ENCODE results near the gene CORO2A.
"Not testable (repeated sequence)": the region's sequence is repeated elsewhere in the genome, so short reads cannot be mapped to it uniquely, and the experiment has no call there.

CORO2A gene

DNA sequence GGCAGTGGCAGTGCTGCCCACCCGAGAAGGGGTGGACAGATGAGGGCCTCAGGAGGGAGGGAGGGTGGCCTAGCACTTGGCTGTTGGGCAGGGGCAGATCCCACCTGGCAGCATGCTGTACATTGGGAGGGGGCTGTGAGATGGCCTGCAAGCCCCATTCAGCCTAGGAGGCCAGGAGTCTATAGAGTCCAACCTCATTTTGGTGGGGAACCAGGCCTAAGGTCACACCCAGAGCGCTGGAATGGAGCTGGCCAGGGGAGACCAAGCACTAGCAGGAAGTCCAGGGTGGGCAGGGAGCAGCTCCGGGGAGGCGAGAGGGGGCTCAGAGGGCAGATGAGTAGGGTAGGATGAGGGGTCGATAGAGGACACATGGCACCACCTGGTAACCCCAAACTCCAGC is 96.3 kb downstream of the CORO2A start:
- Histone ChIP-seq H3K27ac (ENCODE audit: low read depth, low read length) (no peak overlapping the region), H3K27me3 (ENCODE audit: control insufficient read depth, insufficient read depth, low read length) (no peaks in the 10 kb centered on the region), H3K9me3 (ENCODE audit: control insufficient read depth, insufficient read depth, low read length) (no peaks in the 10 kb centered on the region), H3K9ac (ENCODE audit: low read depth, low read length) (no peak overlapping the region), H3K36me3 (ENCODE audit: control insufficient read depth, insufficient read depth, low read length) (peaks cover 27% of the 10 kb centered on the region), H3K4me1 (ENCODE audit: control insufficient read depth, insufficient read depth, low read length) (peaks cover 19% of the 10 kb centered on the region), H3K4me3 (ENCODE audit: low read depth, low read length) (no peak overlapping the region)

DNA sequence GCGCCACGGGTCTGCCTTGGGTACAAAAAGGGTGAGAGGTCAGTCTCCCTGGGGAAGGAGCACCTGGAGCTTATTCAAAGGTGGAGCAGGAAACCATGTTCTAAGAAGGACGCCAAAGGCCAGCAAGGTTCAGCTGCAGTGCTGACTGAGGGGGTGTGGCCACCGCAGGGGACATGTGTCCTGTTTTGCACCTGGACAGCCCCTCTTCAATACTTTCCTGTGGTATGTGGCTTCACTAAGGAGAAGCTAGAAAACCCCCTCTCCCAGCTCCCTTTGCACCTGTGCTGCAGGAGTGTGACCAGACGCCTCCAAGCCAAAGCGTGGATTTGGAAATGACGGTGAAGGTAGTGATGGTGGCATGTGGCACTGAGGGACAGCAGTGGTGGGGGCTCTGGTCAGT is 97.0 kb downstream of the CORO2A start:
- Histone ChIP-seq H3K9ac (ENCODE audit: low read depth, low read length) (no peak overlapping the region), H3K27ac (ENCODE audit: low read depth, low read length) (no peak overlapping the region), H3K4me3 (ENCODE audit: low read depth, low read length) (no peak overlapping the region), H3K9me3 (ENCODE audit: control insufficient read depth, insufficient read depth, low read length) (no peaks in the 10 kb centered on the region), H3K27me3 (ENCODE audit: control insufficient read depth, insufficient read depth, low read length) (no peaks in the 10 kb centered on the region), H3K36me3 (ENCODE audit: control insufficient read depth, insufficient read depth, low read length) (peaks cover 27% of the 10 kb centered on the region), H3K4me1 (ENCODE audit: control insufficient read depth, insufficient read depth, low read length) (peaks cover 22% of the 10 kb centered on the region)

- Histone ChIP-seq H3K36me3 (ENCODE audit: control insufficient read depth, insufficient read depth, low read length) (peaks cover 26% of the 10 kb centered on the region), H3K9me3 (ENCODE audit: control insufficient read depth, insufficient read depth, low read length) (no peaks in the 10 kb centered on the region), H3K4me1 (ENCODE audit: control insufficient read depth, insufficient read depth, low read length) (peaks cover 27% of the 10 kb centered on the region), H3K4me3 (ENCODE audit: low read depth, low read length) (no peak overlapping the region), H3K27me3 (ENCODE audit: control insufficient read depth, insufficient read depth, low read length) (no peaks in the 10 kb centered on the region), H3K9ac (ENCODE audit: low read depth, low read length) (no peak overlapping the region), H3K27ac (ENCODE audit: low read depth, low read length) (no peak overlapping the region)
These were observed 97.6 kb downstream of the CORO2A start for GRCh38 chr9:98094851-98095250.

DNA sequence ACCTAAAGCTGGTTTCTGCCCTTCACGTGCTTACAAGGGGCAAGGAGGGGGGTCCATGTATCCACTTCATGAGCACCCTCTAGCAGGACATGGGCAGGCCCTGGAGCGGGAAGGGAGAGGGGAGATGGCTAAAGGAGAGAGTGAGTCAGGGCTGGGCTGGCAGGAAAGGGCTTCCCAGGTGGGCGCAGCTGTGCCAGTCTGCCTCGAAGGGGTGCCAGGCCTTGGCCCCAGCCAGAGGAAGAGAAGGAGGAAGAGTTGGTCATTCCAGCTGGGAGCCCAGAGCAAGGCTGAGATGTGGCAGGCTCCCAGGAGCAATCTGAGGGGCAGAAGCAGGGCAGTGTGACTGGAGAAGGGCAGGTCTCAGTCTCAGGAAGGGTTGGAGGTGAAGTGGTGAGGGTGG is 98.1 kb downstream of the CORO2A start:
- Histone ChIP-seq H3K4me3 (ENCODE audit: low read depth, low read length) (no peak overlapping the region), H3K4me1 (ENCODE audit: control insufficient read depth, insufficient read depth, low read length) (peaks cover 32% of the 10 kb centered on the region), H3K27me3 (ENCODE audit: control insufficient read depth, insufficient read depth, low read length) (no peaks in the 10 kb centered on the region), H3K36me3 (ENCODE audit: control insufficient read depth, insufficient read depth, low read length) (peaks cover 21% of the 10 kb centered on the region), H3K9me3 (ENCODE audit: control insufficient read depth, insufficient read depth, low read length) (no peaks in the 10 kb centered on the region), H3K9ac (ENCODE audit: low read depth, low read length) (no peak overlapping the region), H3K27ac (ENCODE audit: low read depth, low read length) (no peak overlapping the region)

- Histone ChIP-seq H3K36me3 (ENCODE audit: control insufficient read depth, insufficient read depth, low read length) (peaks cover 14% of the 10 kb centered on the region), H3K27ac (ENCODE audit: low read depth, low read length) (no peak overlapping the region), H3K4me1 (ENCODE audit: control insufficient read depth, insufficient read depth, low read length) (peaks cover 33% of the 10 kb centered on the region), H3K27me3 (ENCODE audit: control insufficient read depth, insufficient read depth, low read length) (no peaks in the 10 kb centered on the region), H3K9ac (ENCODE audit: low read depth, low read length) (no peak overlapping the region), H3K4me3 (ENCODE audit: low read depth, low read length) (no peak overlapping the region), H3K9me3 (ENCODE audit: control insufficient read depth, insufficient read depth, low read length) (no peaks in the 10 kb centered on the region)
These were observed 99.9 kb downstream of the CORO2A start for GRCh38 chr9:98092613-98092931.

- Histone ChIP-seq H3K36me3 (ENCODE audit: control insufficient read depth, insufficient read depth, low read length) (peaks cover 8% of the 10 kb centered on the region; the same call in 1 of the 2 replicates), H3K4me3 (ENCODE audit: low read depth, low read length) (no peak overlapping the region; the same call in 1 of the 2 replicates), H3K9ac (ENCODE audit: low read depth, low read length) (no peak overlapping the region), H3K27ac (ENCODE audit: low read depth, low read length) (peak overlapping the region; percentile 26), H3K27me3 (ENCODE audit: control insufficient read depth, insufficient read depth, low read length) (no peaks in the 10 kb centered on the region), H3K4me1 (ENCODE audit: control insufficient read depth, insufficient read depth, low read length) (peaks cover 38% of the 10 kb centered on the region), H3K9me3 (ENCODE audit: control insufficient read depth, insufficient read depth, low read length) (no peaks in the 10 kb centered on the region)
These were observed 100.5 kb downstream of the CORO2A start for GRCh38 chr9:98091735-98092612.

GRCh38 chr9:98090674-98091073 is 101.8 kb downstream of the CORO2A start:
- Histone ChIP-seq H3K27ac (ENCODE audit: low read depth, low read length) (peak overlapping the region; percentile 37), H3K4me3 (ENCODE audit: low read depth, low read length) (peak overlapping the region; percentile 44), H3K4me1 (ENCODE audit: control insufficient read depth, insufficient read depth, low read length) (peaks cover 51% of the 10 kb centered on the region)
- not testable (repeated sequence) for H3K9me3 ChIP-seq (ENCODE audit: control insufficient read depth, insufficient read depth, low read length); H3K27me3 ChIP-seq (ENCODE audit: control insufficient read depth, insufficient read depth, low read length); H3K9ac ChIP-seq (ENCODE audit: low read depth, low read length); H3K36me3 ChIP-seq (ENCODE audit: control insufficient read depth, insufficient read depth, low read length)

GRCh38 chr9:98087420-98088354 is 104.8 kb downstream of the CORO2A start:
- H3K4me3 ChIP-seq (ENCODE audit: low read depth, low read length): peak overlapping the region; percentile 41; the same call in 1 of the 2 replicates

GRCh38 chr9:98086461-98086860 is 106.0 kb downstream of the CORO2A start:
- no peaks in the 10 kb centered on the region for H3K27me3 ChIP-seq (ENCODE audit: control insufficient read depth, insufficient read depth, low read length)
- H3K4me3 ChIP-seq (ENCODE audit: low read depth, low read length): no peak overlapping the region
- H3K9me3 ChIP-seq (ENCODE audit: control insufficient read depth, insufficient read depth, low read length): no peaks in the 10 kb centered on the region
- H3K9ac ChIP-seq (ENCODE audit: low read depth, low read length): no peak overlapping the region
- peaks cover 37% of the 10 kb centered on the region for H3K4me1 ChIP-seq (ENCODE audit: control insufficient read depth, insufficient read depth, low read length)
- peak overlapping the region; percentile 36 for H3K27ac ChIP-seq (ENCODE audit: low read depth, low read length)
- H3K36me3 ChIP-seq (ENCODE audit: control insufficient read depth, insufficient read depth, low read length): peaks cover 28% of the 10 kb centered on the region

More at GRCh38 chr9:98087420-98088354, 104.8 kb downstream of the CORO2A start:
- Histone ChIP-seq H3K4me1 (ENCODE audit: control insufficient read depth, insufficient read depth, low read length) (peaks cover 49% of the 10 kb centered on the region), H3K27me3 (ENCODE audit: control insufficient read depth, insufficient read depth, low read length) (no peaks in the 10 kb centered on the region), H3K27ac (ENCODE audit: low read depth, low read length) (no peak overlapping the region), H3K9me3 (ENCODE audit: control insufficient read depth, insufficient read depth, low read length) (no peaks in the 10 kb centered on the region), H3K36me3 (ENCODE audit: control insufficient read depth, insufficient read depth, low read length) (peaks cover 16% of the 10 kb centered on the region), H3K9ac (ENCODE audit: low read depth, low read length) (no peak overlapping the region)

- Histone ChIP-seq H3K4me1 (ENCODE audit: control insufficient read depth, insufficient read depth, low read length) (peaks cover 32% of the 10 kb centered on the region), H3K36me3 (ENCODE audit: control insufficient read depth, insufficient read depth, low read length) (peaks cover 33% of the 10 kb centered on the region), H3K27ac (ENCODE audit: low read depth, low read length) (peak overlapping the region; percentile 36), H3K9me3 (ENCODE audit: control insufficient read depth, insufficient read depth, low read length) (no peaks in the 10 kb centered on the region), H3K4me3 (ENCODE audit: low read depth, low read length) (no peak overlapping the region), H3K27me3 (ENCODE audit: control insufficient read depth, insufficient read depth, low read length) (no peaks in the 10 kb centered on the region), H3K9ac (ENCODE audit: low read depth, low read length) (no peak overlapping the region)
These were observed 106.5 kb downstream of the CORO2A start for GRCh38 chr9:98085944-98086343.

DNA sequence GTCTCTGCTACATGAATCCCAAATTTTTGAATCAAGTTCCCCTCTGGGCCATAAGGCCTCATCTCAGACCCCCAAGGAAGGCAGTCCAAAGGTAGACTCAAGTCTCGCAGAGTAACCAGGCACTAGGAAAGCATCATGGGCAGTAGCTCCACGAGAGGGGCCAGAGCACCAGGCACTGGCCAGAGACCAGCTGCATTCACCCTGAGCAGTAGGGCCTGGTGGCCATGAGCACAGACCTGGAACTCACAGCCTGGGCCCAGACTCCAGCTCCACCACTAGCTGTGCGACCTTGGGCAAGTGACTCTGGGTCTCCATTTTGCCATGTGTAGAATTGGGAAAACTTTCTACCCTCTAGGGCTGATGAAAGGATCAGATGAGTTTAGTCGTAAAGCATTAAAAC is 107.4 kb downstream of the CORO2A start:
- no peak overlapping the region for H3K27ac ChIP-seq (ENCODE audit: low read depth, low read length)
- H3K9ac ChIP-seq (ENCODE audit: low read depth, low read length): no peak overlapping the region
- H3K27me3 ChIP-seq (ENCODE audit: control insufficient read depth, insufficient read depth, low read length): no peaks in the 10 kb centered on the region
- H3K36me3 ChIP-seq (ENCODE audit: control insufficient read depth, insufficient read depth, low read length): peaks cover 42% of the 10 kb centered on the region
- H3K9me3 ChIP-seq (ENCODE audit: control insufficient read depth, insufficient read depth, low read length): no peaks in the 10 kb centered on the region
- H3K4me3 ChIP-seq (ENCODE audit: low read depth, low read length): no peak overlapping the region
- H3K4me1 ChIP-seq (ENCODE audit: control insufficient read depth, insufficient read depth, low read length): peaks cover 28% of the 10 kb centered on the region
